HG03196 (cell line): ENCODE results near the gene SCN1A.
"Not testable (repeated sequence)": the region's sequence is repeated elsewhere in the genome, so short reads cannot be mapped to it uniquely, and the experiment has no call there.

Experiments
- ATAC-seq: cut with Tn5 transposase; IDR thresholded peaks from one replicate; pipeline ENCODE4 v1.9.1; 2021; ENCODE audit not compliant: unreplicated experiment

The SCN1A gene

DNA sequence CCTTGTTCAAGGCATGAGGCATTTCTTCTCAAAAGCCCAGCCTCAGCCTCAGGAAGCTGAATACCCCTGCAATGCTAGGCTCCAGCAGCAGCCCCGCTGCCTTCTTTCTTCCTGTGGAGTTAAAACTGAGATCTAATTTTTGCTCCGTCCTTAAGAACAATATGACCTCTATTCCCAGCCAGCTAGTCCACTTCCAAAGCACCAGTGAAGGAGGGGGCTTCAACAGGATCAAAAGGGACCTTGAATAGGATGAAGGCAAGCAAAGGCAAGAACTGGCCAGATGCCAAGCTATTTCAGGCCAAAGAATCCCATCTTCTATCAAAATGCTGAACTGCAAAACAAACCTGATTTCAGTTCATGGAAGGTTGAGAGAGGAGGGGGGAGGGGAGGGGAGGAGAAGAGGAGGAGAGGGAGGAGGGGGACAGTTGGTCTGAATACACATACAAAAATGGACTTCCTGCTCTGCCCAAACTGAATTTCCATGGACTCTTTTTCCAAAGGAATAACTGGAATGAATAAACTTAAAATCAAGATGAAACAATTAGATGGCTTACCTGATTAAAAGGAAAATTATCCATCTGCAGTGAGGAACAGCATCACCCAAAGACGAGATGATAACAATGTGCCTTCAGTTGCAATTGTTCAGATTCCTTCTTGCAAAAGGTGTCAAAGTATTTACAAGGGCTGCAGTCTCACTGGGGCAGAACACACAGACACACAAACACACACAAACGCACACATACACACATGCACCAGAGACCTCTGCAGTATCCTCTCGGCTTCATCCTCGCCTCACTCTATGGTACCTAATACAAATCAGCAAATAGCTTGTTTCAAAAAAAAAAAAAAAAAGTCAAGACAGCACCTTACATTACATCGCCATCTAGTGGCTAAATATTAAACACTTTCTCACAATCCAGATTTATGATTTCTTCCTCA, at the start of gene SCN1A:
SCN1A (minus strand) TSS at position 804 of the 939 bp plus-strand sequence. CDS start 54,399 bp downstream, outside the sequence.
- ATAC-seq, result no peak

DNA sequence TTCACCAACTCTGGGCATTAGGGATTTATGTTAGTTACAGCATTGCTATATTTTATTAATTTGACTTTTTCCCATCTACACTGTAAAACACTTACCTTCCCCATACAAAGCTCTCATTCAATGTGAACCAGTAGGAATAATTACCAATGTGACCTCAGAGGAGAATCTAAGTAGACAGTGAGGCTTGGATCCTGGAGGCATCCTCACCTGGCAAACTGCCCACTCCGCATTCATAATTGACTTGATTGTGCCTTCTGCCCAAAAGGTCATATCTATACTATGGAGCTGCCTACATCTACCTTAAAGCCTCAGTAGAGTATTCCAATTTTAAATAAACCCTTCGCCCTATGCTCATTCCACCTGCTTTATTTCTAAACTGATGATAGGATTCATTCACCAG, 45.4 kb upstream of the SCN1A start:
- ATAC-seq, result no peak

GRCh38 chr2:166171216-166171615, 43.4 kb upstream of the SCN1A start:
- no peak for ATAC-seq

DNA sequence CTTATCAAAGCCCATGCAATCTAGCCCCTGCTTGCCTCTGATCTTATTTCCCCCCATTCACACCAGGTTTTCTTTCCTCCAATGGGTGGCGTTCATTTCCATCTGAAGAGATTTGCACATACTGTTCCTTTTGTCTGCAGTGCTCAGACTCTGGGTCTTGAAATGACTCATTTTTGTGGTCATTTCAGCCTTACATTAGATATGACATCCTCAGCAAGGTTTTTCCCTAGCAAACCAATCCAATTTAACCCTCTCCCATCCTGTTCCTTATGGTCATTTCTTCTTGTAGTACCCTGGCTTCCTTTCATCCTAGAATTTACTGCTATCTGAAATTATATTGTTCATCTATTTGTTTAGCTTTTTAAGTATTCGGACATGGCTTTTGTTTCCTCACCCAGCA, 42.5 kb upstream of the SCN1A start:
- no peak for ATAC-seq

GRCh38 chr2:166167449-166167848, 39.6 kb upstream of the SCN1A start:
- ATAC-seq, result no peak

- no peak for ATAC-seq
Measured at GRCh38 chr2:166163775-166164174, 36.0 kb upstream of the SCN1A start.

DNA sequence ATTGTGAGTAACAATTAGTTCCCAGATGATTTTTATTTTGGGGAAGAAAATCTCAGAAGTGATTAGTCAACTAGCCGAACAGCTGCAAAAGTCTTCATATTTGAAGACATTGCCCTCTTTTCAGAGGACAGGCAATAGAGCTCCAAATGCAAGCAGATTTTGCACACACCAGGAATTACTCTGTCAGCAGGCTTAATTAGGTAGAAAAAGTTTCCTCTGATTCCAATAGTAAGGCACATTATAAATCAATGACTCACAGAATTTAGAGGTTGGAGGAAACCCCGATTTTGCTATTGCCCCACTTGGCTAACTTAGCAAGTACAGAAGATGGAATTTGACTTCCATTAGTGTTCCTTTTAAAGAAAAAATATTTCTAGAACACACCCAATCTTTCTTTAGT, 30.7 kb upstream of the SCN1A start:
- no peak for ATAC-seq

DNA sequence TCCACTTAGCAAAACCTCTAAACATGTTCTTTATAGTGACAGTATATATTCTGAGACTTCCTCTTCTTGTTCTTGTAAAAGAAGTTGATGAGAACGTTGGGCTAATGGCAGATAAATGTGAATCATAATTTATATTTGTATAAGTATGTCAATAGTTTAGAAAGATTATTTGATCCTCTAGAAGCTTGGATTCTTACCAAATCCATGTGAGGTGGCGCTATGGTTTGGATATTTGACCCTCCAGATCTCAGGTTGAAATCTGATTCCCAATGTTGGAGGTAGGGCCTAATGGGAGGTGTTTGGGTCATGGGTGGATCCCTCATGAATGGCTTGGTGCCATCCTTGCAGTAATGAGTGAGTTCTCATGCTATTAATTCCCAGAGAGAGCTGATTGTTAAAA, 29.8 kb upstream of the SCN1A start:
- ATAC-seq, result no peak

DNA sequence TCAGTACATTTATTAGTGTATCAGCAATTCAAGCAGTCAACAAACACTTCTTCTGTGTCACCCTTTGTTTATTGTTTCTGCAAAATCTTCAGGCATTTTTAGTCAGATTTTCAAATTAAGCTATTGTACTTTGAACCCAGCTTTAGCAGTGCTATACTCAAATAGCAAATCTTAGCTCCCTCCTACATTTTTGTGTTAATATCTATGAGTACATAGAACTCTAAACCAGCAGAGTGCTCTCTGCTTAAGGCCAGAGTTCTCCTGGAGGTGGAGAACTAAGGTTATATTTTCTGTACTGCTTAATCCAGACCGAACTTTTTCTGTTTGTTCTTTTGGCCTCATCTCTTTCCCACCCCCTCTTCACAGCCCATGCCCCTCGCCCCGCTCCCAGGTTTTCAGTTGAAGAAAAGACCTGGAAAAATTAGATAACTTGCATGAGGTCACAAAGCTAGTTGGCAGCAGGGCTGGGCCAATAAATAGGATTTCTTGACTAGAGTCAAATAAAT, 29.2 kb upstream of the SCN1A start:
- ATAC-seq, result no peak

DNA sequence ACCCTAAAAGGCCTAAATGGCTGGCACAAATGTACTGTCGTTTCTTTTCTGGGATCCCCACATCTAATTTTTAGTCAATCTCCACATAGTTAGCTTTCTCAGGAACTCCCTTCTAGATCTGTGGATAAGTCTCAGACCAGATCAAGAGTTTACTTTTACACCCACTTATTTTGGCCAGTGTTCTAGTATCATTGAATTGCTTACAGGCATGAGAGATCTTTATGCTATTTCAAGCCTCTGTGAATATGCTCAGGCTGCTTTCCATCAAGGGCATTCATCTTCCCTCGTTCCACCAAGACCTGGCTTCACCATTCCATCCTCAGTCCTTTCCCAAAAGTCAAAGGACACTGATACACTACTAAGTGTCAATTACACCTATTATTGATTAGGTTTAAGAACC, 27.8 kb upstream of the SCN1A start:
- ATAC-seq, result no peak

- ATAC-seq, result no peak
Measured at GRCh38 chr2:166154685-166155338, 27.0 kb upstream of the SCN1A start.

DNA sequence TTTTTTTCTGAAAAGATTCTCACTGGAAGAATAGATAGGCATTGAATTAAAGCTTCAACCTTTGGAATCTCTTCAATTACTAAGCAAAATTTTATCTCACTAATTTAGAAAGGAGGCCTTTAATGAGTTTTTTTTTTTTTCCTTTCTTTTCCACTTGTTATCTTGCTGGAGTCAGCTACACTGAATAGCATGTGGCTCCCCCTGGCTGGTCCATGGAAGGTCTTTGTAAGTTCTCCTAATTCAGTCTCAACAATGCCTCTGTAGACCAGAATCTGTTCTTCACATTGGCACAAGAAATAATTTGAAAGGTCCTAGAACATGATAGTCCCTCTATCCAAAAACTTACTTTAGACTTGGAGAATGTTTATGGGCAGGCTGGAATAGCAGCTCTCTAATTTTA, 24.2 kb upstream of the SCN1A start:
- ATAC-seq, result no peak

- no peak for ATAC-seq
Measured at GRCh38 chr2:166148500-166149400, 20.9 kb upstream of the SCN1A start.

DNA sequence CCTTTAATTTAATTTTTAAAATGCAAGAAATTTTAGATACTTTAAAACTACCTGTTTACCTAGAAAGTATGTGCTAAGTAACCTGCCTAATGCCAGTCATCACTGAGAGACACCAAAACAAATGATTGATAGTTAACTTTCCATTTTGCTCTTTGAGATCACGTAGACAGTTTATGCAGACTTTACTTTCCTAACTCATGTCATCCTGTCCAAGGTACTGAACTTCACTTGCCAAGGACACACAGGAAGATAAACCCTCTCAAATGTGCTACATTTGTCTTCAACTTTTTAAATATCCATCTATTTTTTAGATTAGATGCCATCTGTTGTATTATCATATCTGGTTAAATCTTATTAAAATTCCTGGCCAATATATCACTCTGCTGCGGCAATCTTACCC, 20.1 kb upstream of the SCN1A start:
- ATAC-seq, result no peak

DNA sequence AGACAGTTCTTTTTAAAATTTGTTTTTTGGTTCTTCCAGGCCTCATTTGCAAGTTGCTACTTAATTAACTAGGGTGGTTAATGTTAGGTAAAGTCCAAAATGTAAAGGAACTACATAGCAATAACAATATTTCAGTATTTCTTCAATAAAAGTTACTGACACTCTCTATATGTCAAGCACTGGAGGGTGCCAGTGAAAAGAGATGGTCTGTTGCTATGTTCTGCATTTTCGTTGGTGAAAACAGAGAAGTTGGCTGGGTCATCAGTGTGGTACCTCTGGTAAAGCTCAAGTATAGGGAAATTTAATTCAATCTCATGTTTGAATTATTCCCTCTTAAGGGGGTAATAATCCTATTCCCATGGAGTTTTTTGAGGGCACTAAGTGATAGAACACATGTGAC, 16.3 kb upstream of the SCN1A start:
- ATAC-seq, result no peak

- no peak for ATAC-seq
Measured at GRCh38 chr2:166140932-166141331, 13.1 kb upstream of the SCN1A start.

DNA sequence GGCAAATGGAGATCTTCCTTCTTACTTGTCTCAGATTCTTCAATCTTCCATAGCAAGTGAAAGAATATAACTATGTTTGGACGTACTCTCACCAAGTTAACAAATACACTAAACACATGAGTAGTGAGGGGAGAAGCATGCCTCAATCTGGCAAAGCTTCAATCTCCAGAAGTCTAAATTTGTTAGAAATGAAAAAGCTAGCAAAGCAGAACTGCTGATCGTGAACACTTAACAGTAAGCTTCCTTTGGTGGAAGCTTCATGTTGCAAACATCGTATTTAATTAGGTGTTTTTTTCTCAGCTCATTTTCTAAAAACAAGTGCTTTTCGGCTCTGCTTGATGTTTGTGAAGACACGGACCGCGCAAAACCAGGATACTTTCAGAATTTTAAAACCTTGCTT, 12.7 kb upstream of the SCN1A start:
- ATAC-seq, result no peak

GRCh38 chr2:166139479-166139878, 11.7 kb upstream of the SCN1A start:
- ATAC-seq, result not testable (repeated sequence)

- no peak for ATAC-seq
Measured at GRCh38 chr2:166138667-166139066, 10.8 kb upstream of the SCN1A start.

DNA sequence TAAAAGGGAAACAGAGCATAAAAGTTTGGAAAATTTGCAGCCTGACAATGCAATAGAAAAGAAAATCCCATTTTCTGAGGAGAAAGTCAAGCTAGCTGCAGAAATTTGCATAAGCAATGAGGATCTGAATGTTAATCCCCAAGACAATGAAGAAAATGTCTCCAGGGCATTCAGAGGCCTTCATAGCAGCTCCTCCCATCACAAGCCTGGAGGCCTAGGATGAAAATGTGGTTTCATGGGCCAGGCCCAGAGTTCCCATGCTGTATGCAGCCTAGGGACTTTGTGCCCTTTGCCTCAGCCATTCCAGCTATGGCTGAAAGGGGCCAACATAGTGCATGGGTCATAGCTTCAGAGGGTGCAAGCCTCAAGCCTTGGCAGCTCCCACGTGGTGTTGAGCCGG, 10.3 kb upstream of the SCN1A start:
- ATAC-seq, result no peak

GRCh38 chr2:166137331-166137730, 9.5 kb upstream of the SCN1A start:
- ATAC-seq, result no peak
